NCI-H446 treated with DMSO at 0.1 percent for 48 hours (cell line): ENCODE measurements around the gene RGS13.
"Not testable (repeated sequence)": the region's sequence is repeated elsewhere in the genome, so short reads cannot be mapped to it uniquely, and the experiment has no call there.

Experiments used
- DNase-seq: peaks from one replicate; lab custom pipeline; 2025; lab: John Stamatoyannopoulos, UW

Gene RGS13

GRCh38 chr1:192675716-192676115 is 39.8 kb downstream of the RGS13 start:
- no peak for DNase-seq

- DNase-seq = no peak
These were observed 42.2 kb downstream of the RGS13 start for GRCh38 chr1:192678099-192678498.

DNA sequence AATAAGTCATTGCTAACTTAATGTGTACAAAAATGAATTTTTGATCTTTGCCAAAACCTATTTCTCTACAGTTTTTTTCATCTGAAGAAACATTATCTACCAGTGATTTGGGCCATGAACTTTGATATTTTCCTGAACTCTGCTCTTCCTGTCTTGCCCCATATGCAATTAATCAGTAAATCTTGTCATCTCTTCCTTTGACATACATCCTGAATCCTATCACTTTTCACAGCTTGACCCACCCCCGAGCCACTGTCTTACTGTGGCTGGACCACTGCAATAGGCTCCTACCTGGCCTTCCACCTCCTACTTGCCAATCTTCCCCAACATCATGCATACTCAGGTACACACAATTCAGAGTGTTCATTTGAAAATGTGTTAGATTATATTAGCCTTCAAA is 46.4 kb downstream of the RGS13 start:
- no peak for DNase-seq

- not testable (repeated sequence) for DNase-seq
These were observed 47.1 kb downstream of the RGS13 start for GRCh38 chr1:192683081-192683480.

GRCh38 chr1:192689459-192689858 is 53.5 kb downstream of the RGS13 start:
- no peak for DNase-seq

DNA sequence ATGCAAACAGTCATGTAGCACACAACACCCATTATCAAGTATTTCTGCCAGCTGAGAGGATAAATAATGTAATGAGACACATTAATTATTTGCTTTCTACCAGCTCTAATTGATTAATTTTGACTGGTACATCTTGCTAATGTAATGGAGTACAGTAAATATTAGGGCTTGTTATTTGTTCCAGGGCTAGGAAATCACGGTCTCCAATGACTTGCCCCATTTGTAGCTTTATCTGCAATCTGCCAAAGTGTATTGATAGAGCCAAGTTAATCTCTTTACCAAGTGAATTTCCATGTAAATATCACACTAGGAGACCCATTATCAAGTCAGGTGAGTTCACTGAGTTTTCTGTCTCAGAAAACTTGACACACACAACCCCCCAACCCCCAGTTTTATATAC is 55.1 kb downstream of the RGS13 start:
- DNase-seq = no peak

DNA sequence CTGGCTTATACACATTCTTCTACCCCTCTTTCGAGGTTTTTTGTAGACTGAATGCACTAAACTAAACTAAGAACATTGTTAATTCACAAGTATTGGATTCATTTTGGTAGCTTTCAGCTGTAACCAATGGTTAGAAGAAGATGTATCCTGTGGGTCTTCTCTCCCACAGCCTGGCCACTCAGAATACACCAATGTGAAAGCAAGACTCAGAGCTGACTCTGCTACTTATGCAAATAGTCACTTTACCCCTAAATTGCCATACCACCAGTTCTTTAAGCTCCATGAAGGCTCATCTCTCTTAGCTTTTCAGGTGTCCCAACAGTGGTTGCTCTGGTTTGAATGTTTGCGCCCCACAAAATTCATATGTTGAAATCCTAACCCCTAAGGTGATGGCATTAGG is 60.1 kb downstream of the RGS13 start:
- no peak for DNase-seq

GRCh38 chr1:192697771-192698170 is 61.8 kb downstream of the RGS13 start:
- no peak for DNase-seq

GRCh38 chr1:192698731-192699130 is 62.8 kb downstream of the RGS13 start:
- DNase-seq = no peak

- no peak for DNase-seq
These were observed 64.9 kb downstream of the RGS13 start for GRCh38 chr1:192700834-192701271.

GRCh38 chr1:192702212-192702902 is 66.4 kb downstream of the RGS13 start:
- no peak for DNase-seq

- no peak for DNase-seq
These were observed 67.6 kb downstream of the RGS13 start for GRCh38 chr1:192703283-192704206.

GRCh38 chr1:192705510-192705909 is 69.6 kb downstream of the RGS13 start:
- no peak for DNase-seq

DNA sequence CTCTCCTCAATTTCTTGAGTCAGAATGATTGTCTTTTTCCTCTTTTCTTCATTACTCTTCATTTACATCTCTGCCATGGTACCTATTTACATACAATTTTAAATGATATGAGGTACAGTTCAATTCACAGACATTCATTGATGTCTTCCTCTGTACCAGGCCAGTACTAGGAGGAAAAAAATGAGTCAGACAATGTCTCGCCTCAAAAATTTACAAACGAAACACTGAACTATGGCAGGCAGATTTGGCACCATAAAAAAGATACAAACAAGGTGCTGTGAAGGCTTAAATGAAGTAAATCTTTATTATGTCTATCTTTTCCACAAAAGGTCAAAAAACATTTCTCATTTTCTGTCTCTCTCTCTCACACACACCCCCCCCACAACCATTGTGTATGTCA is 71.0 kb downstream of the RGS13 start:
- no peak for DNase-seq

- no peak for DNase-seq
These were observed 72.1 kb downstream of the RGS13 start for GRCh38 chr1:192707978-192708547.

DNA sequence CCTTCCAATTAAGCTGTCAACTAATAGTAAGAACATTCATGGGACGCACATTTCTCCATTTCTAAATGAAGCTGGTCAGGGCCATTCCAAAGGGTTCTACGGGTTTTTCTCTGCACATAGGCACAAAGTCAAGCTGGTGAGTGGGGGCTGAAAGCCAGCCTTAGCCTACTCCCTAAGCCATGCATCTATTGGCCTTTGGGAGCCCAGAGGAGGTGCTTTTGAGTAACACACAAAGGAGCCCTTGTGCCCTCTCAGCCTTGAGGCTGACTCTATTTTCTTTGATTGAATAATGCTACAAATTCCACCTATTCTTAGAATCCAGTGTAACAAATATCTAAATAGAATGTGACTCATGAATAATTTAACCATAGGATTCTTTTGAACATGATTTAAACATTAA is 73.6 kb downstream of the RGS13 start:
- no peak for DNase-seq
